GM12878 (cell line): Measurements from ENCODE around the gene RAP1GAP2. TPM values are rescaled to one million over a fixed set of nuclear protein-coding genes. Genes with fewer than 3 reads are reported as not detected.

ENCODE experiments used
- CEBPZ ChIP-seq: fragments of 150-350 bp; IDR thresholded peaks from 2 replicates; pipeline ENCODE4 v1.6.1; 2016; ENCODE audit warnings: low read depth, low read length
- CHD2 ChIP-seq: IDR thresholded peaks from 2 replicates; pipeline ENCODE4 v1.6.1; 2011; ENCODE audit warnings: low read depth, low read length, improper control_type of control experiment, borderline replicate concordance
- HDAC2 ChIP-seq: fragments of 200-600 bp; sonication (generic); IDR thresholded peaks from 2 replicates; pipeline ENCODE4 v1.6.1; 2017
- NFXL1 ChIP-seq: fragments of 450-650 bp; IDR thresholded peaks from 2 replicates; pipeline ENCODE4 v1.6.1; 2017; ENCODE audit warnings: antibody characterized with exemption, mild to moderate bottlenecking, borderline replicate concordance
- NKRF ChIP-seq: fragments of 450-650 bp; conservative IDR thresholded peaks from 2 replicates; pipeline ENCODE4 v1.6.1; 2017; ENCODE audit warnings: mild to moderate bottlenecking, moderate library complexity
- polyA plus RNA-seq, 11 experiments: library from polyadenylated mRNA; depleted of rRNA in 4 of 11; unstranded in 6 of 11; stranded (reverse) in 5 of 11; fragments of >200 nt; fragmentation: Nextera tagmentation in 4 of 11; fragmentation: Illumina TruSeq in 1 of 11; extraction: Ambion mirVana in 4 of 11; extraction: Trizol in 1 of 11; gene quantifications; 1 replicate in 1 of 11; 2 replicates in 10 of 11; pipeline versions ENCODE4 v1.2.1 to v1.2.3, GENCODE V29; 2011 to 2016; ENCODE audit warnings: inconsistent platforms in 2 of 11, missing spikeins in 2 of 11, low read depth in 1 of 11
- total RNA-seq, 4 experiments: library from RNA; depleted of rRNA in 3 of 4; stranded (reverse); fragments of >200 nt in 3 of 4; fragmentation: Illumina TruSeq in 1 of 4; extraction: Trizol in 1 of 4; gene quantifications; 2 replicates each; pipeline versions ENCODE4 v1.2.1 to v1.2.3, GENCODE V29; 2013 to 2021

RAP1GAP2 gene
- total and polyA plus RNA-seq, 10 of the 15 experiments (the other 5 are each of a cell fraction or from before 2014, with no cell fraction given) = 0.03 to 0.95 (median 0.49) TPM; not detected in 2

- no peak for TF ChIP-seq NKRF
- no peak for TF ChIP-seq NFXL1
- 0 out of 2 replicates have a peak, but pooled peaks have one; percentile 25 for TF ChIP-seq CHD2
- no peak for TF ChIP-seq CEBPZ
- TF ChIP-seq HDAC2 = no peak
These were observed 207.3 kb downstream of the RAP1GAP2 start (continued) for GRCh38 chr17:3003296-3004149.
